Spleen (tissue), 7 donors: ENCODE results near the gene CTNNA2.

ENCODE experiments used
- POLR2A ChIP-seq, 3 donors: fragments of 450-650 bp; IDR thresholded peaks; one replicate each; pipeline ENCODE4 v1.5.1; 2017; ENCODE audit warnings: antibody characterized with exemption in 3 of 3, mild to moderate bottlenecking in 1 of 3
- POLR2AphosphoS5 ChIP-seq, 3 donors: sonication (generic); formaldehyde crosslinking; IDR thresholded peaks; one replicate each; pipeline ENCODE4 v1.5.1; 2017; ENCODE audit warnings: antibody characterized with exemption in 3 of 3
- TF ChIP-seq, protein P1 (sequence below), 11 experiments: fragments of 200-600 bp in 7 of 11; fragments of 450-650 bp in 4 of 11; sonication (generic) in 4 of 11; IDR thresholded peaks in 8 of 11; conservative IDR thresholded peaks in 3 of 11; 1 replicate in 7 of 11; 2 replicates in 4 of 11; pipeline versions ENCODE4 v1.4.0 to v1.8.0; 2016 to 2021; ENCODE audit warnings: antibody characterized with exemption in 11 of 11, inconsistent platforms in 4 of 11, mild to moderate bottlenecking in 1 of 11
- donor health status: DM: no; HTN: no; CAD: no; lungs with moderate emphysema.
- donor health status: DM: no; HTN: no; CAD: no.
- donor health status: DM: no; HTN: no; CAD: no.

DNA sequence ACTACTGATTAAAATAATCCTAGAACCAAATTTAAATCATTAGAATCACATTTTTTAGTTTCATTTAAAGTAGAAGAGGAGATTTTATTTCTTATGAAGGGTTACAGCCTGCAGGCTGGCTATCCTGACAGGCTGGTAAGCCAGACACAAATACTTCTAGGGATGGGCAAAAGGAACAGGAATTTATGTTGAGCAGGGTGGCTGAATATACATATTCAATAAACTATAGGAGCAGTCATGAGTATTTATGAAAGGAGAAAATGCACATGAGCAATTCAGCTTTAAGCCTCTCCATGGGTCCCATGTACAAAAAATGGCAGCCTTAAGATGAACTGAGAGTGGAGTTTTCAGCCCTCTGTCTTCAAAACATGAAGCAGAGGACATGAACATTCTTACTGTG is 182.4 kb downstream of the CTNNA2 start:
- TF ChIP-seq, protein P1, sequence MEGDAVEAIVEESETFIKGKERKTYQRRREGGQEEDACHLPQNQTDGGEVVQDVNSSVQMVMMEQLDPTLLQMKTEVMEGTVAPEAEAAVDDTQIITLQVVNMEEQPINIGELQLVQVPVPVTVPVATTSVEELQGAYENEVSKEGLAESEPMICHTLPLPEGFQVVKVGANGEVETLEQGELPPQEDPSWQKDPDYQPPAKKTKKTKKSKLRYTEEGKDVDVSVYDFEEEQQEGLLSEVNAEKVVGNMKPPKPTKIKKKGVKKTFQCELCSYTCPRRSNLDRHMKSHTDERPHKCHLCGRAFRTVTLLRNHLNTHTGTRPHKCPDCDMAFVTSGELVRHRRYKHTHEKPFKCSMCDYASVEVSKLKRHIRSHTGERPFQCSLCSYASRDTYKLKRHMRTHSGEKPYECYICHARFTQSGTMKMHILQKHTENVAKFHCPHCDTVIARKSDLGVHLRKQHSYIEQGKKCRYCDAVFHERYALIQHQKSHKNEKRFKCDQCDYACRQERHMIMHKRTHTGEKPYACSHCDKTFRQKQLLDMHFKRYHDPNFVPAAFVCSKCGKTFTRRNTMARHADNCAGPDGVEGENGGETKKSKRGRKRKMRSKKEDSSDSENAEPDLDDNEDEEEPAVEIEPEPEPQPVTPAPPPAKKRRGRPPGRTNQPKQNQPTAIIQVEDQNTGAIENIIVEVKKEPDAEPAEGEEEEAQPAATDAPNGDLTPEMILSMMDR (IDR thresholded peaks at IDR 0.05 in 8 of 11, conservative IDR thresholded peaks at IDR 0.05 in 3 of 11) = no peak
- TF ChIP-seq POLR2AphosphoS5 (IDR thresholded peaks at IDR 0.05) (no peak), POLR2A (IDR thresholded peaks at IDR 0.05) (no peak)
